ENCODE results near the gene KCNK2.

Gene KCNK2

DNA sequence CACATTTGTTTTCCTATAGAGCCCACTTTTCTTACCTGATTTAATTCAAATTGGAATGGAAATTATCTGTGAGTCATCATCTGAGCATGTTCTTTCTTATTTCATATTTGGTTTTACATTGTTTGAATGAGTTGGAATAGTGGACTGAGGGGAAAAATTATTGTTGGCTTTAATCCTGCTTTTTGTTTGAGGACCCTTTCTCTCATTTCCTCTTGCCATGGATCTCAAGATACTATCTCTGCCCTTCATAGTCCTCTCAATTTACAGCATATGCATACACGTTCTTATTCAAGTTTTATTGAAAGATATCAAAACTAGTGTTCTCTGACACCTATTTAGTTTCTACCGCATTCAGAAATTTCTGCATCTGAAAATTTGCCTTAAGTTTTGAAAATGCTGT is 5.1 kb downstream of the KCNK2 start:
- H3K27ac ChIP-seq: no peak overlapping the region
- H3K4me3 ChIP-seq: no peak overlapping the region

DNA sequence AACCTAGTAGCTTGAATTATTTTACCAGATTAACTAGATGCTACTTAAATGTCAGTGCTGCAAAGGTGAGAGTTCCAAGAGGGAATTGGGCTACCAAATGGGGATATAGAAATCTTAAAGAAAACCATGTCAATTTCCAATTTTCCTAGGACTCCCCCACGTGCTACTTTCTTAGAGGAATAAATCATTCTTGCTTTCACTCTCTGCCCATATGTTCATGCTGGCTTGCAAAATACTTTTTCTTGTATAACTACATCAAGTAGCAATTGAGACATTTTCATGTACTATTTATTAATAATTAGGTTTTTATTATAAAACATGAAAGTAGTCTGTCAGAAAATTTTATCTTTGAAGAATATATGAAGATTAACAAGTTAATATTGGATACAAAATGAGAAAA is 11.8 kb downstream of the KCNK2 start:
- H3K4me3 ChIP-seq: no peak overlapping the region
- H3K27ac ChIP-seq: no peak overlapping the region

DNA sequence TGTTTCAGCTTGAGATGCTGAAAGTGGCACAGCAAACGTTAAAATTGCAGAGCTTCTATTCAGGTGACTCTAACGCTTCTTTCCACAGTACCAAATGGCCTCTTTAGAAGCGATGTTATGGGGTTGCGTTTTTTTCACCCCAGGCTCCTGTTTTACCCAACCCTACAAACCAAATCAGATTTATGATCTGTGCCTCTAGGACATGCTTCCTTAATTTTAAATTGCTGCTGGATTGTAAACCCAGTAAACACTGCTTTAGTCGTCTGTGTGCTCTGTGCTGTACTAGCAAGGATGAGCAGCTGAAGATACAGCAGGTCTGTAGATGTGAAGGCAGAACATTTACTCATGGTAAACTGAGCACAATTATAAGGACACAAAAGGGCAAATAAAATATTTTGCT is 13.0 kb downstream of the KCNK2 start:
- Histone ChIP-seq H3K4me3 (no peak overlapping the region), H3K27ac (no peak overlapping the region)

DNA sequence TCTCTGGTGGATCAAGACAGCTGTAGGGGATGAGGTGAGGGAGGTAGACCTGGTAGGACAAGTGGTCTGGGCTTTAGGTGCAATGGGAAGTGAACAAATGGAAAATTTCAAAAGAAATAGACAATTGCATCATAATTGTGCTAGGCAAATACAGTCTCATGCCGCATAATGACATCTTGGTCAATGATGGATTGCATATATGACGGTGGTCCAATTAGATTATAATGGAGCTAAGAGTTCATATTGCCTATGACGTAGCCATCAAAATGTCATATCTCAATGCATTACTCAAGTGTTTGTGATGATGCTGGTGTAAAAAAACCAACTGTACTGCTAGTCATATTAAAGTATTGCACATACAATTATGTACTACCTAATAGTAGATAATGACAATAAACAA is 19.0 kb downstream of the KCNK2 start:
- no peak overlapping the region for H3K27ac ChIP-seq

DNA sequence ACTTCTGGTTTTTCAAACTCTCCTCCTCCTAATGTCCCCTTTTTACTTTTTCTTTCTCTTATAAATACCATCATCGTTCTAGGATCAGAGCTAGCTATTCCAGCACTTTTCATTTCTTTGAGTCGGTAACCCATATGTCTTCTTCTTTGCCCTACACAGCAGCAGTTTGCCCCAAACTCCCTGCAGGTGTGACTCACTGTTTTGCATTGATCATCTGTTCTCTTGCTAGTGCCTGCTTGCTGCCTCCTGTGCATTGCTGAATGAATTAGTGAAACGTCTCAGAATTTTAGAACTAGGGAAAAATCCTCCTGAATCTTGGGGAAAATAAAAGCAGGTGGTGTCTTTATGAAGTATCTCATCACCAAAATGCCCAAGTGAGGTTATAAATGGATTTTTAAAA is 21.7 kb downstream of the KCNK2 start:
- no peak overlapping the region for H3K27ac ChIP-seq
- H3K4me3 ChIP-seq: no peak overlapping the region

More for the DNA sequence above, 19.0 kb downstream of the KCNK2 start:
- no peak overlapping the region for H3K4me3 ChIP-seq

DNA sequence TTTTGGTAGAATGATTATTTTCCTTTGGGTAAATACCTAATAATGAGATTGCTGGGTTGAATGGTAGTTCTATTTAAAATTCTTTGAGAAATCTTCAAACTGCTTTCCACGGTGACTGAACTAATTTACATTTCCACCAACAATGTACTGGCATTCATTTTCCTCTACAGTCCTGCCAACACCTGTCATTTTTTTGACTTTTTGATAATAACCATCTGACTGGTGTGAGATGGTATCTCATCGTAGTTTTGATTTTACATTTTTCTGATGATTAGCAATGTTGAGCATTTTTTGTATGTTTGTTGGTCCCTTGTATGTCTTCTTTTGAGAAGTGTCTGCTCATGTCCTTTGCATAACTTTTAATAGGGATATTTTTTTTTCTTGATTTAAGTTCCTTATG is 23.5 kb downstream of the KCNK2 start:
- Histone ChIP-seq H3K4me3 (no peak overlapping the region), H3K27ac (no peak overlapping the region)

DNA sequence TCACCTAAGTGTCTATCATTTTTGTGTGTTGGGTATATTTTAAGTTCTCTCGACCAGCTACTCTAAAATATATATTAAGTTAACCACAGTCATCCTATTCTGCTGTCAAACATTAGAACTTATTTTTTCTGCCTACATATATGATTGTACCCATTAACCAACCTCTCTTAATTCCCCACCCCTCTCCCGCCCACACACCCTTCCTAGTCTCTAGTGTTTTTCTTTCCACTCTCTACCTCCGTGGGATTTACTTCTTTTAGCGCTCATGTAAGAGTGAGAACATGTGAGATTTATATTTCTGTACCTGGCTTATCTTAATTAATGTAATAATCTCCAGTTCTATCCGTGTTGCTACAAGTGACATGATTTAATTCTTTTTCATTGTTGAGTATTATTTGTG is 26.6 kb downstream of the KCNK2 start:
- no peak overlapping the region for H3K27ac ChIP-seq
- no peak overlapping the region for H3K4me3 ChIP-seq

DNA sequence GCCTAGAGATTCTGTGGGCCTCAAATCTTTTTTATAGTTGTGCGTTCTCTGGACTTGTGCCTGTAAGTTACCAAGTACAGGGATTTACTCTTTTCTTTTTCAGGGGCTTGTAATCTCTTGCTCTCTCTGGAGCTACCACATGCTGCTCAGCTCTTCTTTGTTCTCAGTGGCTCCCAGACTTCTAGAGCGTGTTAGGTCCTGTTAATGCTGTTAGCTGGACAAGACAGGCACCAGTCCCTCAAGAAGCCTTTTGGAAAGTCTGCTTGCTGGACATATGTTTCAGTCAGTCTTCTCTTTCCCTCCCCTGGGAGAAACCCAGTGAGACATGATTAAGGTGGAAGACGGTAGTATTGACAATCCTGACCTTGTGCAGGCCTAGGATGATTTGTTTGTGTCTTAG is 29.4 kb downstream of the KCNK2 start:
- Histone ChIP-seq H3K4me3 (no peak overlapping the region), H3K27ac (no peak overlapping the region)

DNA sequence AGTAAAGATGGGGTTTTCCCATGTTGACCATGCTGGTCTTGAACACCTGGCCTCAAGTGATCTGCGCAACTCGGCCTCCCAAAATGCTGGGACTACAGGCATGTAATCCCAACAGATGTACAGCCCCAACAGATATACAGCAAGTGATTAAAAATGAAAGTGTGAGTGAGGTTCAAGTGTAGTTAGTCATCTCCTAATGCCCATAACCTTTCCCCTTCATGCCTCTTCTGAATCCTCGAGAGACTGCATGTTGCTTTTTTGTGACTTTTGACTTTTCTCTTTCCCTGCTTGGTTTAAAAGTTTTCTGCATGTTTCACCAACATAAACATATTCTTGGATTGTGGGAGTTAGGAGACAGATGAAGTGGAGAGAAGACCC is 31.2 kb downstream of the KCNK2 start:
- H3K4me3 ChIP-seq: no peak overlapping the region
- H3K27ac ChIP-seq: no peak overlapping the region

DNA sequence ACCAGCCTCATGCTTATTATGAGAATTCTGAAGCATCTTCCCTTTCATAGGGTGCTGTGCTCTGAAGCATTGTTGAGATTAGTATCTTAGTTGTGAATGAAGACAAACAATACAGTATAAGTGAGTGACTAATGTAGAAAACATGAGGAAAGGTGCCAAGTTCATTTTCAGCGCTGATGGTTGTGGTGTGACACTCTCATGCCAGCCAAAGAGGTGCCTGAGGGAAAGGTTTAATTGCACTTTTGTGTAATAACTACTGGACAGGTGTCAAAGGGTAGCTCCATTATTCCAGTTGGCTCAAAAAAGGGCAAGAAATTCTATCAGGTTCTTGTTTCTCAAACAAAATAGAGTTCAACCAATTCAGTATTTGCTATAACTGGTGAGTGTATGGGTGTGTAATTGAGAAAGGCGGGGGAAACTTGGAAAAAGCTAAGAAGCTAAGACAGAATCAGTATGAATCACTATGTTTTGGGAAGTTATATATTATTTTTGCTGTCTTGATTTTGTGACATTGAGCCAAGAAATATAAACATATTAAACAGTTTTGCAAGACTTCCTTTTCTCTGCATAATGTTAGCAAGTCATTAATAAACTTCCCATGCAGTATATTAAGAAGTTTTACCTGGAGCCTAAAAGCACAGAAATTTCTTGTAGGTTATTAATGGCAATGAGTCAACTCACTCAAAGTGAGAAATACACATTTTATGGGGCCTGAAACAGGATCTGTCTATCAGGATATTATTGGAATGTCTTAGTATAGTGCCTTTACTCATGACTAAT is 31.8 kb downstream of the KCNK2 start:
- no peak overlapping the region for H3K4me3 ChIP-seq
- no peak overlapping the region for H3K27ac ChIP-seq

DNA sequence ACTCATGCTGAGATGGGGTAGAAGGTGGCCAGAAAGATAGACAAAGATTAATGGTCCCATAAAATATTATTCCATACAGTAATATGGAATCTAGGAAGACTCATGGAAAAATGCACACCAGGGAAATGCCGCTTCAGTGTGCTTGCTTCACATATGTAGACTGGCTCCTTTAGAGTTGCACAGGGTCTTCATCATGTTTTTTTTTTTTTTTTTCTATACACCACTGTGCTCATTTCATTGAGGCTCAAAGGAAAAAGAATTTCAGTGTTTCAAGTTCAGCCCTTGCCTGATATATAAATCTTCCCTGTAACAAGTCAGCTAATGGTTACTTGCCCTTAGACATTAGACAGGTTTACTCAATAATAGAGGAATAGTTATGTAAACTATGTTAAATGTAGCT is 33.2 kb downstream of the KCNK2 start:
- Histone ChIP-seq H3K27ac (no peak overlapping the region), H3K4me3 (no peak overlapping the region)

DNA sequence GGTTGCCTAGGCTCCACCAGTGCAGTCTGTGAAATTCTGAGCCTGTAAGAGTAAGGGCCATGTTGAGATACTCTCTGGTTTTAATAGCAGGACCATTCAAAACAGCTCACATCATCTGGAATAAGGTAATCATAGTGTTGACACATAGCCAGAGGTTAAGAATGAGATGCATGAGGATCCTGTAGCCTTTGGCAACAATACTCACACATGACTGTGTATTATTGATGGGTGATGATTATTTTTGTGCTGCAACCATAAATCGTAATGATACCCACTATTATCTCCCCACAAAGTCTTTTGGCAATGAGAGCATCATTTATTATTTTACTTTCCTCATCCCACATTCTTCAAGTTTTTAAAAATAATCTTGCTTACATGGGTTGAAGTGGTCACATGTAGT is 35.5 kb downstream of the KCNK2 start:
- H3K27ac ChIP-seq: no peak overlapping the region
- H3K4me3 ChIP-seq: no peak overlapping the region

DNA sequence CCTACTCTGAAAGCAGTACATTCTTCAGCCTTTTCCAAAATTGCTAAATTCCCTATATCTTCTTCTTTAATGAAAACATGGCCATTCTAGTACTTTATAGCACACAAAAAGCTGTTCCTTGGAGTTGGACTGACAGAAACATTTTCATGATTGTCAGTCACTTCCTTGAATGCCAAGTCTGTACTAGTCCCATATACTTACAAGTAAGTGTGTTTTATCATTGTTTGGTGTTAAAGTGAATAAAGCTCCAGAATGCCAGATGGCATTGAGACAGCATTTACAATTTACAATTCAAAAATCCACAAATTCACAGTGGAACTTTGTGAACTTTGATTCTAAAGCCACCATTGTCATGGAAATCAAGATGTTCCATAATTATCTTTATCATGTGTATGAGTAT is 36.5 kb downstream of the KCNK2 start:
- no peak overlapping the region for H3K4me3 ChIP-seq
- H3K27ac ChIP-seq: peak overlapping the region in 1 of 21 experiments; percentile 9

DNA sequence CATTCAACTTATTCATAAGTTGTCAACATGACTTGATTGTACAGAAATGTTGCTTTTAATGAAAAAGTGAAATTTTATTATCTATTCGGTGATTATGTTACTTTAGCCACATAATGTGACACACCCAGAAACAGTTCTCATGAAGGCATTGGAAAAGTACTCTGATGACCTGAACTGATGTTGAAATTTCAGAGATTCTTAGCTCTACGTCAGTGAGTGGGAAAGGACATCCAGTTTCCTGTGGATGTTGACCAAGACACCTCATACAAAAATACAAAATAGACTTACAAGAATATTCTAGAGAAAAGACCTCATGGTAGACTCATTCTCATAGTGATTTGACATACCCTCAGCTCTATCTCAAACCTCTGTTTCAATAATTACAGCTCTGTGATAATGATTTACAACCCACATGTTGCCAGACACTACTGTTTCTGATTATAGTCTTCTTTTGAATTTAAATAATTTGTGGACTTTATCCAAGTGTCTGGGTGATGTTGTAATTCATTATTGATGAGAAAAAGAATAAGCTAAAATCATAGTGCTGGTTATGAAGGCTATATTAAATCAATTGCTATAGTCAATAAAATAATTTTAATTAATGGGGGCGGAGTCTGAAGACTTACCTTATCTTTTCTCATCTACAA is 37.3 kb downstream of the KCNK2 start:
- Histone ChIP-seq H3K27ac (peak overlapping the region in 2 of 21 experiments; percentile 10 to 53), H3K4me3 (no peak overlapping the region)

DNA sequence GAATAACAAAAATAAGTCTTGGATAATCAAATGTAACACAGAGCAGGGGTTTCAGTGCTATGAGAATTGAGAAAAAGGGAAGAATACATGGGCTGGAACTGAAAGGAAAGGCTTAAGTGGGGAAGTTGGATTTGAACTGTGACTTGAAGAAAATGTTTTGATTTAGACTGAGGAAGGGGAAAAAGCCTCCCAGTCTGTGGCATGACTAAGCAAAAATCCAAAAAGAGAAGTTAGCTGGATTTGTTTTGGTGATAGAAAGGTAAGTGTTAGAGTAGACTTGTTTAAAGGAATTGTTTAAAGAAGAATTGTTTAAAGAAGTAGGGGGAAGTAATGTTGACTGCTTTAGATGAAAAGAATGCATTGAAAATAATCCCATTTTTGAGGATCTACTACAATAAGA is 46.0 kb downstream of the KCNK2 start:
- no peak overlapping the region for H3K4me3 ChIP-seq
- no peak overlapping the region for H3K27ac ChIP-seq

DNA sequence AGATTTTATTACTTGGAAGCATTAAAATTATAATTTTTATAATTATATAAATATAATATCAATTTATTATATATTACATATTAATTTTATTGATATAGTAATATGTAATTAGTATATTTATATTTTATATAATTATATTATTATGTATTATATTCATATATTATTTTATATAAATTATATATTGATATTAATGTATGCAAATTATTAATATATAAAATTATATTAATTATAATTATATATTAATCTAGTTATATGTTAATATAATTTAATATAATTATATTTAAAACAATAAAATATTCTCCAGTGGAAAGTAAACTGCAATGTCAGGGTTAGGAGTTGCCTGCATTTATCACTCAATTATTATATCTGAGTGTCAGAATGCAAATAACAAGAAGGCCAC is 48.8 kb downstream of the KCNK2 start:
- Histone ChIP-seq H3K27ac (no peak overlapping the region), H3K4me3 (no peak overlapping the region)

DNA sequence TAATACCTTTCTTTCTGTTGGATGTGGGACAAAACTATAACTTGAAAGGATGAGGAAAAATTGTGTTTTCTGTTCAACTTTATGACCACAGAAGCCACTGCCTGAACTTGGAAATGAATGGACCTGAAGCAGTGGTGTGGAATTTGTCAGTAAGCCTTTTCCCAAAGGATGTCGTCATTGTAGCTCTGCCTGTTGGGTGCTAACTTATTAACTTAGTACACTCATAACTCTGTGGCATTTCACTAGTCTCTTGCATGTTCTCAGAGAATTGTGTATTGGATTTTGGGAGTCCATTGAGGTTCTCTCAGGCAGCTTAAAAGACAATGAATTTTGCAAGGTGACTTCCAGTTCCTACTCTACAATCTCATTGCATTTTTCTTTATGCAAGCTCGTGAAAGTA is 49.6 kb downstream of the KCNK2 start:
- H3K4me3 ChIP-seq: no peak overlapping the region
- H3K27ac ChIP-seq: no peak overlapping the region

DNA sequence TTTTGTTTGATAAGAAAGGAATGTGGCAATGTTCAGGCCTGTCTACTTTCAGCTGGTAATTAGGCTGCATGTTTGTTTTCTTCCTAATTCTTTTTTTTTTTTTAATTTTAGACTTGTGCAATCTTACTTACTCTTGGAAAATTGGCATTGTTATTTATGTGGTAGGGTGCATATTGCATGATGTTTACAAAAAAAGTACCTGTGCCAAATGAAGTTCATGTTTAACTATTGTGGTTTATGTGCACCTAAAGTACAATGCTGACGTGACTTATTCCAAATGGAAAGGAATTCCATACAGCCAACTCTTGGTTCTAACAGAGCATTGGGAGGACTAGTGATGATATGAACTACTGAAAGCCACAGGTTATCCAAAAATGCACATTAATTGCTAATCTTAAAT is 51.0 kb downstream of the KCNK2 start:
- Histone ChIP-seq H3K27ac (no peak overlapping the region), H3K4me3 (no peak overlapping the region)

DNA sequence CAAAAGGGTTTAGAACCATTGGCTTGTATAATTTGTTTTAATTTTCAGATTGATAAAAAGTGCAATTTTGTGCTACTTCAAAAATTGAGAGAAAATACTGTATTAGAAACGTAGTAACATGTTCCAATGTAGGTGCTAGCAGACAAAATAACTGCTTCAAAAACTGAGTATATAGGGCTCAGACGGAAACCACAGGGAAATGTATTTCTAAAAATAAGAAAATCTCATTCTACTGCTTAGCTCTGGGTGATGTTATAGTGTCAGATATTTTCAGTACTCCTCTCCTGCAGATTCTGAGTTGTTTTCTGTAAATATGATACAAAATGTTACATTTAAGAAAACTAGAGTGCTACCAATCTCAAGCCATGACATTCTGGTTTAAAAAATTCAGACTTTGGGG is 55.4 kb downstream of the KCNK2 start:
- no peak overlapping the region for H3K27ac ChIP-seq
- H3K4me3 ChIP-seq: no peak overlapping the region

DNA sequence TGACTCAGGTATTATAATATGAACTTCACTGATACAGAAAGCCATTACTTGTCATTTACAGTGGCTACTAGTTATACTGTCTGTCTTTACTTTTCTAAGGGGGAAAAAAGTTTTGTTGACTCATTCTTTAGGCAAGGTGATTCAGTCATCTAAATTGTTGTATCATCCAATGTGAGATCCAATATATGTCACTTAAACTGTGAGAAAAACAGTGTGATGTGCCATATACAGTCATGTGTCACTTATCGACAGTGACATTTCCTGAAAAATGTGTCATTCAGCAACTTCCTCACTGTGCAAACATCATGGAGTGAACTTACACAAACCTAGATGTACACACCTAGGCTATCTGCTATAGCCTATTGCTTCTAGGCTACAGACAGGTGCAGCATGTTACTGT is 57.6 kb downstream of the KCNK2 start:
- Histone ChIP-seq H3K4me3 (no peak overlapping the region), H3K27ac (no peak overlapping the region)

DNA sequence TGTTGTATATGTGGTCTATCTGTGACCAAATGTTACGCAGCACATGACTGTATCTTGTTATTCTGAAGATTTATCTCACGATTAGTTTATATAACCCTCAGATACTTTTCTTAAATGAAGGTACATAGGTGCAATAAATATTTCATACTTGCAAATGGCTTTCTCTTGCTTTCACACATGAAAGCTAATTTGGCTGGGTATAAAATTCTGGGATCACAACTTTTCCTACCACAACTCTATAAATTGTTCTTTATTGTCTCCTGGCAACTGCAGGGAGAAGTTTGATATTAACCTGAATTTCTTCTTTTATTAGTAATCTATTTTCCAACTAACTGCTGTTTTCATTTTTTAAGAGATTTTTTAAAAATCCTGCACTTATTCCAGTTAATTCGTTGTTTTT is 58.9 kb downstream of the KCNK2 start:
- no peak overlapping the region for H3K27ac ChIP-seq

DNA sequence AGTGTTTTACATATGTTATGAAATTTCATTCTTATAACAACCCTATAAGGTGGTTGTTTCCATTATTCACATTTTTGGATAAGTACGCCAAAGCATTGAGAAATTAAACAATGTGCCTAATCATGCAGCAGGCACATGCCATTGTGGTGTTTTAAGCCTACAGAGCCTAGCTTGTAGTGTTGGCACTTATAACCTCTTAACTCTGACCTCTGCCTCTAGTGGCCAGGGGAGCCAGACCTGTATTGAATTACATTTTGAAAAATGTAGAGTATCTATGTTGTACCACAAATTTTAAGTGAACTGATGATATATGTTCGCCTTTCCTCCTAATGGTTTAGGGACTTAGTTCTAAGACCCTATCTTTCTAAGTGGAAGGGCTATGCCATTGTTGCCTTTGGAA is 61.0 kb downstream of the KCNK2 start:
- H3K27ac ChIP-seq: no peak overlapping the region
- H3K4me3 ChIP-seq: no peak overlapping the region

More for the DNA sequence above, 58.9 kb downstream of the KCNK2 start:
- no peak overlapping the region for H3K4me3 ChIP-seq

Data from skin epidermis (tissue), 12 donors.